Astrocyte of the cerebellum (primary cell): ENCODE data around the gene LRCH2.

Experiments used
- DNase-seq: peaks from one replicate; pipeline ENCODE4 v3.0.0-alpha.2; 2011; ENCODE audit warnings: low read depth
- H3K4me3 ChIP-seq: 2 replicates; pipeline ENCODE4 v1.5.1; 2011; ENCODE audit warnings: mild to moderate bottlenecking, low read depth, low read length, moderate library complexity
- in situ Hi-C: cut with HindIII; loops from 2 replicates; pipeline ENCODE4 v1.10.0; 2017; ENCODE audit warnings: low sequenced_read_pairs
- TF ChIP-seq, protein P1 (sequence below): IDR thresholded peaks from 2 replicates; pipeline ENCODE4 v1.5.1; 2012; ENCODE audit warnings: low read length, low read depth, moderate library complexity, mild to moderate bottlenecking; ENCODE audit errors: missing control alignments

Gene LRCH2

DNA sequence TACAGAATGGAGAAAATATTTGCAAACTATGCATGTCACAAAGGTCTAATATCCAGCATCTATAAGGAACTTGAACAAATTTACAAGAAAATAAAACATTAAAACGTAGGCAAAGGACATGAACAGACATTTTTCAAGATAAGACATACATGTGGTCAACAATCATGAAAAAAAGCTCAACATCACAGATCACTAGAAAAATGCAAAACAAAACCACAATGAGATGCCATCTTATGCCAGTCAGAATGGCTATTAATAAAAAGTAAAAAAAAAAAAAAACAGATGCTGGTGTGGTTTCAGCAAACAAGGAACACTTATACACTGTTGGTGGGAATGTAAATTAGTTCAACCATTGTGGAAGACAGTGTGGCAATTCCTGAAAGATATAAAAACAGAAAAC, 140.7 kb downstream of the LRCH2 start:
- in situ Hi-C loops, result no loop called here
- no peak overlapping the region for H3K4me3 ChIP-seq
- TF ChIP-seq, protein P1, sequence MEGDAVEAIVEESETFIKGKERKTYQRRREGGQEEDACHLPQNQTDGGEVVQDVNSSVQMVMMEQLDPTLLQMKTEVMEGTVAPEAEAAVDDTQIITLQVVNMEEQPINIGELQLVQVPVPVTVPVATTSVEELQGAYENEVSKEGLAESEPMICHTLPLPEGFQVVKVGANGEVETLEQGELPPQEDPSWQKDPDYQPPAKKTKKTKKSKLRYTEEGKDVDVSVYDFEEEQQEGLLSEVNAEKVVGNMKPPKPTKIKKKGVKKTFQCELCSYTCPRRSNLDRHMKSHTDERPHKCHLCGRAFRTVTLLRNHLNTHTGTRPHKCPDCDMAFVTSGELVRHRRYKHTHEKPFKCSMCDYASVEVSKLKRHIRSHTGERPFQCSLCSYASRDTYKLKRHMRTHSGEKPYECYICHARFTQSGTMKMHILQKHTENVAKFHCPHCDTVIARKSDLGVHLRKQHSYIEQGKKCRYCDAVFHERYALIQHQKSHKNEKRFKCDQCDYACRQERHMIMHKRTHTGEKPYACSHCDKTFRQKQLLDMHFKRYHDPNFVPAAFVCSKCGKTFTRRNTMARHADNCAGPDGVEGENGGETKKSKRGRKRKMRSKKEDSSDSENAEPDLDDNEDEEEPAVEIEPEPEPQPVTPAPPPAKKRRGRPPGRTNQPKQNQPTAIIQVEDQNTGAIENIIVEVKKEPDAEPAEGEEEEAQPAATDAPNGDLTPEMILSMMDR, result no peak
- no peak for DNase-seq

DNA sequence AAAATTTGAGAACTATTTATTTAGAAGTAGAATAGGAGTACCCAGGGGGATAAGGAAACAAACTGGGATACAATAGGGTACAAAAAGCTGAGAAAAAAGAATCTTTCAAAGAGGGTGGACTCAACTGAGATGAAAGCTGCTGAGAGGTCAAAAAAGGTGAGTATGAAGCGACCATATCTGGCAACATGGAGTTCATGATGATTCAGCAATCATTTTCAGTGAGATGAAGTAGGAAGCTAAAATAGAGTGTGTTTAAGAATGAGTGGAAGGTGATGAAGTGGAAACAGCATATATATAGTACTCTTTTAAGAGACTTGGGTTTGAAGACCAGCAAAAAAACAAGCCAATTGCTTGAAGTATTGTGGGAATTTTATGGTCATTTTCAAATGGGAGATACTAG, 144.5 kb downstream of the LRCH2 start:
- H3K4me3 ChIP-seq, result no peak overlapping the region
- in situ Hi-C loops, result no loop called here
- no peak for DNase-seq
- TF ChIP-seq, protein P1, result no peak

DNA sequence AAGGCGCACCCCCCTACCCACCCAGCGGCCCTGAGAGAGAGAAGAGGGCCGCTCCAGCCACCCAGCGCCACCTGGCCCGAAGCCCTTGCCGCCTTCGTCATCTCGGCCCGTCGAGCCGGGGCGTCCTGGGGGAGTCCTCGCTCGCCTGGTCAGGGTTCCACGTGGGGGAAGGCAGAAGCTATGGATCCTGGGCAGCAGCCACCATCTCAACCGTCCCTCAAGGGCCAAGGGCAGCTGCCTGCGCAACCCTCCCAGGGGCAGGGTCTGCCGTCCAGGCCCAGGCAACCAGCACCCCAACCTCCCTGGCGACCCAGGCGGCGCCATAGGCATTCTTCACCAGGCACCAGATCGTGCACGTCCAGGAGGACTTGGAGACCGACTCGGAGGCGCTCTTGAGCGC, 165.0 kb downstream of the LRCH2 start:
- no peak for DNase-seq
- in situ Hi-C loops, result no loop called here
- TF ChIP-seq, protein P1, result no peak
- H3K4me3 ChIP-seq, result no peak overlapping the region

DNA sequence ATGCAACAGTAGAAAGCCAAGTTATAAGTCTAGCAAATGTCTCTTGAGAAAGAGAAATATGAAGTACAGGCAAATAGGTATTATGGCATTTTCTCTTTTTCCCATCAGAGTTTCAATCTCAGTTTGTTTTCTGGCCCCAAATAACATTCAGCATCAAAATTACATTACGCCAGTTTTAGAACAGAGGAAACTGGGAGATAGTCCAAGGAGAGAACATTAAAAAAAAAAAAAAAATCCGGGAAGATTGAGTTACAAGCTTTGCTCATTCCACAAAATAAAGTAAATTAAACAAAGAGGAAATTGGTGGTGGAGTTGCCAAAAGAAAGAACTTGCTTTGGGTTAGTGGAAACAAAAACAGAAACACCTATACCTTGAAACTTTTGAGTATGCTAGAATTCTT, 166.1 kb downstream of the LRCH2 start:
- in situ Hi-C loops, result no loop called here
- TF ChIP-seq, protein P1, result no peak
- H3K4me3 ChIP-seq, result no peak overlapping the region
- peak; percentile 5 for DNase-seq

DNA sequence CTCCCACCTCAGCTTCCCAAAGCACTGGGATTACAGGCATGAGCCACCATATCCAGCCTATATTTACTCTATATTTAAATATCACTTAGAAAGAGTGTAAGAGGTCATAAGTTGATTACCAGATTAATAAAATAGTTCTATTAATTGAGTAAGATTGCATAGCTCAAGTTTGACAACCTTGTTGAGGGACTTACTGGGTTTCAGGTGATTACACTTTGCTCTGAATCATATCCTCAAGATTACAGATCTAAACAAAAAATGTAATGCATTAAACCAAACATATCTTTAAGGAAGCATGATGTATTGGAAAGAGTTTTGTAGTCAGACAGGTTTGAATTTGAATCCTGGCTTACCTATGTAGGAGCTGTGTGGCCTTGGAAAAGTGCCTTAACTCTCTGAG, 168.6 kb downstream of the LRCH2 start:
- in situ Hi-C loops, result no loop called here
- H3K4me3 ChIP-seq, result no peak overlapping the region
- TF ChIP-seq, protein P1, result no peak
- no peak for DNase-seq
